ENCODE data around the gene HARBI1.

The HARBI1 gene

DNA sequence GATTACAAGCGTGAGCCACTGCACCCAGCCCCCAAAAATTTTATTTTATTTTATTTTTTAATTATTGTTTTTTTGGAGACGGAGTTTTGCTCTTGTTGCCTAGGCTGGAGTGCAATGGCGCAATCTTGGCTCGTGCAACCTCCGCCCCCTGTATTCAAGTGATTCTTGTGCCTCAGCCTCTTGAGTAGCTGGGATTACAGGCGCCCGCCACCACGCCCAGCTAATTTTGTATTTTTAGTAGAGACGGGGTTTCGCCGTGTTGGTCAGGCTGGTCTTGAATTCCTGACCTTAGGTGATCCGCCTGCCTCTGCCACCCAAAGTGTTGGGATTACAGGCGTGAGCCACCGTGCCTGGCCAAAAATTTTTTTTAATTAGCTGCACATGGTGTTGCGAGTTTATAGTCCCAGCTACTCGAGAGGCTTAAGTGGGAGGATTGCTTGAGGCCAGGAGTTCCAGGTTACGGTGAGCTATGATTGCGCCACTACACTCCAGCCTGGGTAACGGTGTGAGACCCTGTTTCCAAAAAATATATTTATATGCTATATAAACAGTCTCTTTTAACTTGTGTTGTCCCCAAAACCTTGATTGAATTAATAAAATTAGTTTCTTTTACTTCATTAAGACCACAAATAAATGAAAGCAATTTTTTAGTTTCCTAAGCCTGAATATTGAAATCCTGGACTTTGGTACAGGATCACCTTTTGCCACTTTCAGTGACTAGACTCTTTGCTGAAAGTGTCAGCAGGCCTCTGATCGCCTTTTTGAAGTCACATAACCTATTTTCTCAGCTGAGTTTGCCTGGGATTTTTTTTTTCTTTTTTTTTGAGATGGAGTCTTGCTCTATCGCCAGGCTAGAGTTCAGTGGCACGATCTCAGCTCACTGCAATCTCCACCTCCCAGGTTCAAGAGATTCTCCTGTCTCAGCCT lies 16.5 kb upstream of the HARBI1 start:
- DNase-seq, result no peak

DNA sequence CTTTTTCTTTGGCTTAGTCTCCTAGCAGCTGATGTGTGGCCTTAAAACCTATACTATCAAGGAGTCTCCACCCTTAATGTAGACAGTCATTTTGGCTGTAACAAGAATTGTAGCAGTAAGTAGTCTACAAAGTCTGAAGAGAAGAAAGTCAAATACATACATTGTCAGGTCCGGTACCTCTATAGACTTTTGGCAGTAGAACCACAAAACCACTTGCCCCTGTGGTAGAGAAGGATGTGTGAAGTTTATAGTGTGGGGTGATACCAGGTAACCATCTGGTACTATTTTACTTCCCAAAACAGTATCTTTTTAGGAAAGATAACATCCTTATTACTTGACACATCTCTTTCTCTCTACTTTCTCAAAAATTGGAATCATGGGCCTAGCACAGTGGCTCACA lies 15.5 kb upstream of the HARBI1 start:
- no peak for DNase-seq

DNA sequence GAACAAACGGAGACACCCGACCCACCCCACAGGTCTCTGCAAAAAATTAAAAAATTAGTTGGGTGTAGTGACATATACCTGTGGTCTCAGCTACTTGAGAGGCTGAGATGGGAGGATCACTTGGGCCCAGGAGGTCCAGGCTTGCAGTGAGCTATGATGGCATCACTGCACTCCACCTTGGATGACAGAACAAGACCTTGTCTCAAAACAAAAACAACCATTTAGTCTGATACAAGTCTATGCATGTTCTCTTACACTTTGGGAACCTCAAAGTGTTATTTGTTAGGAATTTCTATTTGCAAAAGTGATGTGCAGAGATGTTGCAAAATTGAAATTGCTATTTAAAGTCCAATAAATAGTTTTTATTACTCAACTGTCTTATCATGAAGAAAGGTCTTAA lies 14.6 kb upstream of the HARBI1 start:
- DNase-seq, result no peak

DNA sequence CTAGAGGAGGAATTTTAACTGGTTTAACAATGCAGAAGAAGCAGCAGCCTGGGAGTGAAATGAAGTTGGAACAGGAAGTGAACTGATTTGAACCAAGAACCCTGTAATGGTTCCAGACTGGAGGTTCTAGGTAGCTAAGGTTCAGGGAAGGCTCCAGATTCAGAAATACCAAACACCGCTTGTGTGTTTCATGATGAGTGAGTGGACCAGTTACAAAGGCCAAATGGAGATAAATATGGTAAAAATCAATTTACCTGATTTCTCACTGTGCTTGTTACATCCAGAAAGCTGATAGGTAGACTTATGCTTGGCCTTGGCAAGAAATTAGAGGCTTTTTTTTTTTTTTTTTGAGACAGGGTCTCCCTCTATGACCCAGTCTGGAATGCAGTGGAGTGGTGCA lies 13.2 kb upstream of the HARBI1 start:
- DNase-seq, result no peak

DNA sequence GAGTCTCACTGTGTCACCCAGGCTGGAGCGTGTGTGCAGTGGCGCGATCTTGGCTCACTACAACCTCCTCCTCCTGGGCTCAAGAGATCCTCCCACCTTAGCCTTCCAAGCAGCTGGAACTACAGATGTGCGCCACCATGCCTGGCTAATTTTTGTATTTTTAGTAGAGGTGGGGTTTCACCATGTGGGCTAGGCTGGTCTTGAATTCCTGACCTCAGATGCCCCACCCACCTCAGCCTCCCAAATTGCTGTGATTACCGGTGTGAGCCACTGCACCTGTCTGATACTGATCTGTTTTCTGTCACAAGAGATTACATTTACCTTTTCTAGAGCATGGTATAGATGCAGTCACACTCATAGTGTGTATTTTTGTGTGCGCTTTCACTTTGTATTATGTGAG lies 11.9 kb upstream of the HARBI1 start:
- DNase-seq, result no peak

DNA sequence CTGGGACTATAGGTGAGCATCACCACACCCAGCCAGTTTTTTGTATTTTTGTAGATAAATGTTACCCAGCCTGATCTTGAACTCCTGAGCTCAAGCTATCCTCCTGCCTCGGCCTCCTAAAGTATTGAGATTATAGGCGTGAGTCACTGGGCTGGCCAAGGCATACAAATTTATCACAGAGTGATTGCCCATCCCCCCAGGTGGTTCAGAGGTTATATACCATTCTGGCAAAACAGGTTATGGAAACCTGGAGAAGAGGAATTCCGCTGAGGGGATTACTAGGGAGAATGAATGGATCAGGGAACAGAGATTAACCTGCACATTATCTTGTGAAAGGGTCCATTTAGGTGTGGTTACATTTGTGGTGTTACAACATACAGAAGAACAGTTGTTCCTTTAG lies 8.4 kb upstream of the HARBI1 start:
- DNase-seq, result no peak

DNA sequence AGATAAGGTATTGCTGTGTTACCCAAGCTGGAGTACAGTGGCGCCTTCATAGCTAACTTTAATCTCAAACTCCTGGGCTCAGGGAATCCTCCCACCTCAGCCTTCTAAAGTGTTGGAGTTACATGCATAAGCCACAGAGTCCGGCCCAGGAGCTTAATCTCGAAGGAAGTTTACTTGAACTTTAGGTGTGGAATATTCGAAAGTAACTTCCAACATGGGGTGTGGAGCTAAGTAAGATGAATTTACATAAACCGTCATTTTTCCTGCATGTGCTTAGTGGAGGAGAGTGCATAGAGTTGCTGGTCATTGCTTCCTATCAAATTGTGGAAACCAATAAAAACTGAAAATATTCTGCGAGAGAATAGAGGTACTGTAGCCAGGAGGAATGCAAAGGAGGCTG lies 1.8 kb upstream of the HARBI1 start:
- no peak for DNase-seq

DNA sequence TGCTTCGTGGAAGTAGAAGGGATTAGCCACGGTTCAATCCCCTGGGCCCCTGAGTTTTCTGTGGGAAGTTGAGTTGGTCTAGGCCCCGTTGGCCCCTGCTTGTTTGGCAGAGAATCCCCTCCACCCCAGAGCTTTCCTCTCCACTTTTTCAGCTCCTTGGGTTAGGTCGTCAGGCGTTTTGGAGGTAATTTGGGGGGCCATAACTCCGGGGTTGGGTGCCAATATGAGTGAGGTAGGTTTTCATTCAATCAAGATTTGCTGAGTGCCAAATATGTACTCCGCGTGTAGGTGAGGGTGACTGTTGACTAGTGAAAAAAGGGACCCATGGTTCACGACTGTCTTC lies 916 bp upstream of the HARBI1 start:
- DNase-seq, result no peak

DNA sequence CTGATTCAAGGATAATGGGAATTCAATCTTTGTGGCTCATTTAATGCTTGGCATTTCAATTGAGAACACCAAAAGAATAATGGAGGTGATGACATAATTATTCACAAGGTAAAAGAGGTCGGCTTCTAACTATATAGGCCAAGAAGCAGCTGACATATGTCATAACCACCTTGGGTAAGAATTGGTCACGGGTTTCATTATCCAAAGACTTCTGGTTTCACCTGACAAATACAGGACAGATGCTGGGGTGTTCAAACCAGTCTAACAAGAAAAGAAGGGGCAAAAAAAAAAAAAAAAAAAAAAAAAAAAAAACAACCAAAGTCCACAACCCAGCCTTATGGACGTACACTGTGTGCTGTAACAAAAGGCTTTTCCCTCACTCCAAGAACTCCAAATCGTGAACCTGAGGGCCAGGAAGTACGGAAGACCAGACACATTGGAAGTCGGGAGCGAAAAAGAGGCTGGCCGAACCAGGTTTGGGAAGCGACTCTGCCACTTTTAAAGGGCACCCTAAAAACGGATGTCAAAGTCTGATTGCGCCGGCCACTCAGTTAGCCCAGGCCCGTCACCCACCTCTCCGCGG lies 385 bp downstream of the HARBI1 start:
- DNase-seq, result no peak

DNA sequence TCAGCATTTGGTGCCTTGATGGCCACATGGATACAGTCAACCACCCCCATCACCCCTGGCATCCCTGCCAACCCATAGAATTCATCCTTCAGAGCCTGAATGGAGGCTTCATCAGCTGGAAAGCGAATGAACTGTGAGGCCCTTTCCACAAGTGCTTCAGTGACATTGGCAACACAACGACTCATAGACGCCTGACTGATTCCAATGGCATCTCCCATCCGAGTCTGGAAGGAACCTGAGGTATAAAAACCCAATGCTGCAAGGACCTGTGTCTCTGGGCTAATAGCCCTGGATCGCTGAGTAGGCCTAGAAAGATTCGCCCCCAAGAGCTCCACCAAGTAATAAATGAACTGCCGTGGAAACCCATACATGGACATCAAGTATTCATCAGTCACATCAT lies 1.3 kb downstream of the HARBI1 start:
- DNase-seq, result no peak

DNA sequence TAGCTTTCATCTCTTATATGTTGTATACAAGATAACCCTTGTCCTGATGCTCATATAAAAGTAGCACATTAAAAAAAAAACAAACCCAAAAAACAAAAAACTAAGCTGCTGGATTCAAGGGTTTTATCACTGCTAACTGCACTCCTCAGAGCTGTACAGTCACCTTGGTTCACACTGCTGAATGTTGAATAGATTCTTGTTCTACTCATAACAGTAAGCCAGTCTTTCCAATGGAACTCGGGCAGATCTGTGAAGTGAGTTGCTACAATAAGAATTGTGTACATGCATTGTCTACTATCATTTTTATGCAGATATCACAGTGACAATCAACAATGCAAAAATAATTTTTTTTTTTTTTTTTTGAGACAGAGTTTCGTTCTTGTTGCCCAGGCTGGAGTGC lies 4.7 kb downstream of the HARBI1 start:
- no peak for DNase-seq

DNA sequence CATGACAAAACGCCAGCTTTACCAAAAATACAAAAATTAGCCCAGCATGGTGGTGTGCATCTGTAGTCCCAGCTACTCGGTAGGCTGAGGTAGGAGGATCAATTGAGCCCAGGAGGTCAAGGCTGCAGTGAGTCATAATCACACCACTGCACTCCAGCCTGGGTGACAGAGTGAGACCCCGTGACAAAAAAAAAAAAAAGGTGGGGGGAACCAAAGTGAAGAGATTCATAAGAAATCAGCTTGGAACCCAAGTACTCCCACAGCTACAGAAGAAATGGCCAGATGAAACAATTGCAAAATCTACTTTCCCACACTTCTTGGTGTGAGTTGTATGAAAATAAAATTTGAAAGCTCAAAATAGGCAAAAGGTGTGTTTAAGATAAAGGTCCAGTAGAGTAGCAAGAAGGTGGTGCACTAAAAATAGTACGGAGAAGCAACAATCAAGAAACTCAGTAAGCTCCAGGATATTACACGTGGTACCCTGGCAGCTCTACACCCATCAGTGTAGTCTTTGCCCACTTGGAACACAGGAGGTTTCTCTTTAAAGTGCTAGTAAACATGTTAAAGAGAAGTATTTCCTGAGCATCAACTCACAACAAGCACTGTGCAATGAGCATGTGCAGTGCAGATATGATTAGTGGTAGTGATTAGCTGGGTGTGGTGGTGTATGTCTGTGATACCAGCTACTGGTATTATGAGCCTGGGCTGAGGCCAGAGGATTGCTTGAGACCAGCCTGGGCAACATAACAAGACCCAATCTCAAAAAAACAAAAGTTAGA lies 5.3 kb downstream of the HARBI1 start:
- no peak for DNase-seq

DNA sequence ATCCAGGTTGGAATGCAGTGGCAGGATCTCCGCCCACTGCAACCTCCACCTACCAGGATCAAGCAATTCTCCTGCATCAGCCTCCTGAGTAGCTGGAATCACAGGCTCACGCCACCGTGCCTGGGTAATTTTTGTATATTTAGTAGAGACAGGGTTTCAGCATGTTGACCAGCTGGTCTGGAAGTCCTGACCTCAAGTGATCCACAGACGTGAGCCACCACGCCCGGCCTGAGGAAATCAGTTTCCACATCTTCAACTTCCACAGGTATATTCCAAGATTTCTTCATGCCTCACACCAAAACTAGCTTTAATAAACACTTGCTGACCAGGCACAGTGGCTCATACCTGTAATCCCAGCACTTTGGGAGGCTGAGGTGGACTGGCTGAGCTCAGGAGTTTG lies 7.6 kb downstream of the HARBI1 start:
- no peak for DNase-seq

DNA sequence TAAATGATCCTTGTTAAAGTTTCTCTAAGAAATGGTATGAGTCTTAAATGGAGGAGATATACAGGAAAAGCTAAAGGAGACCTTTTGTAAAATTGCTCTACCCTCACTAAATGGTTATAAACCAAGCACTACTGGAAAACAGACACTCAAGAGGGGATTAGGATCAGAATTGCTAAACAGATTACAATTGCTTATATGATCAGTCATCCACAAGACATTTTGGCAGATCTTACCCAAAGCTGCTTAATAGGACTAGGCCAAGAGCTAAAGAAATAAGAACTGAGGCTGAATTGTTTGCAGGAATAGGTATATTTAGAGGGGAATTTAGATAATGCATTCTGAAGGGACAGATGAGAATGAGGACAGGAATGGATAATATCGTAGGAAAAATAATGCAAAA lies 9.5 kb downstream of the HARBI1 start:
- no peak for DNase-seq

DNA sequence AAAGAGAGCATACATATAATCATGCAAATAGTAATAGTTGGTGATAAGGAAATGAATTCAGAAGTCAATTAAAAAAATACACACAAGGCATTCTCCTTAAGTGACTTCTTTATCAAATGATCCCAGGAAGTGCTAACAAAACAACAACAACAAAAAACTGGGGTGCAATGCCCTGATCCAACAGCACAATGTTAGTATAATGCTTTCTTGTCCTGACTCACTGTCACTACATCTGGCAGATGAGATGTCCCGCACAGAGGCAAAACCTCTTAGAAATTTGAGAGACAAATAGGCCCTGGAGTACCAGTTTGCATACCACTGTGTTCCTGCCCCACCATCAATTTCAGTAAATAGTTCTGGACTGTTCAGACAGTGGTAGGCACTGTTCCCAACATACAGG lies 12.2 kb downstream of the HARBI1 start:
- DNase-seq, result no peak

DNA sequence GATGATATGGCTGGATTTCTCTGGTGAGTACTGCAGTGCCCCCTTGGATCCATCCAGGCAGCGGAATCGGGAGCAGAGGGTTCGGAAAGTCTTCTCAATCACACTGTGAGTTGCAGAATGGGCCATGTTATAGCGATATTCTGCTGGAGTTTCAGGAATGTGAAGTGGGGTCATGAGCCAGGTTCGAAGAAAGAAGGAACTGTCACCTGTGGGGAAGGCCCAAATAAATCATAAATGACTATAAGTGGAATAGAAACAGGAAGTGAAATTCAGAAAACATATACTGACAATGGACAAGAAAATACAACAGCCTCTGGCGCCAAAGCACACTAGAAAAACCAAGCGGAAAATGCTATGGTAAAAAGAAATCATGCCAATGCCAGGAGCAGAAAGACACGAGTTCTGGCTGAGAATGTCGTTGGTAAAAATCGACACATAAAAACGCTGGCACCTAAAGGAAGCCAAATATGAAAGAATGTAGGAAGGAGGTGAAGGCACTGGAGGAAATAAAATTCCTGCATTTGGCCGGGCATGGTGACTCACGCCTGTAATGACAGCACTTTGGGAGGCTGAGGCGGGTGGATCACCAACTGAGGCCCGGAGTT lies 13.2 kb downstream of the HARBI1 start:
- no peak for DNase-seq

DNA sequence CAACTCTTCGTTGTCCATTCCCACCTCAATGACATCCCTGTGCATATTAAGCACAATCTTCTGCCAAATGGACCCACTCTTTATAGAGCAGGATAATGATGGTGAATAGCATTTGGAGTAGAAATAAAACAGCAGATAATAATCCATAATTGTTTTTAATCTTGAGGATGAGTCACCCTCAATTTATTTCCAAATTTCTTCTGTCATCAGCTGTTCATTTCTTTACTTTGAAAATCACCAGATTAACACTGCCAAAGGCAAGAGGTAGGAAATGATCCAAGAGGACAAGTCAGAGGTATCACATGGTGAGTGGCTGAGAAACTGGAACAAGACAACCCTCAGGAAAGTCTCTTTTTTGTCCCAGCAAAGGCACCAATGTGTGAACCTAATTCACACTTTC lies 15.9 kb downstream of the HARBI1 start:
- DNase-seq, result no peak

DNA sequence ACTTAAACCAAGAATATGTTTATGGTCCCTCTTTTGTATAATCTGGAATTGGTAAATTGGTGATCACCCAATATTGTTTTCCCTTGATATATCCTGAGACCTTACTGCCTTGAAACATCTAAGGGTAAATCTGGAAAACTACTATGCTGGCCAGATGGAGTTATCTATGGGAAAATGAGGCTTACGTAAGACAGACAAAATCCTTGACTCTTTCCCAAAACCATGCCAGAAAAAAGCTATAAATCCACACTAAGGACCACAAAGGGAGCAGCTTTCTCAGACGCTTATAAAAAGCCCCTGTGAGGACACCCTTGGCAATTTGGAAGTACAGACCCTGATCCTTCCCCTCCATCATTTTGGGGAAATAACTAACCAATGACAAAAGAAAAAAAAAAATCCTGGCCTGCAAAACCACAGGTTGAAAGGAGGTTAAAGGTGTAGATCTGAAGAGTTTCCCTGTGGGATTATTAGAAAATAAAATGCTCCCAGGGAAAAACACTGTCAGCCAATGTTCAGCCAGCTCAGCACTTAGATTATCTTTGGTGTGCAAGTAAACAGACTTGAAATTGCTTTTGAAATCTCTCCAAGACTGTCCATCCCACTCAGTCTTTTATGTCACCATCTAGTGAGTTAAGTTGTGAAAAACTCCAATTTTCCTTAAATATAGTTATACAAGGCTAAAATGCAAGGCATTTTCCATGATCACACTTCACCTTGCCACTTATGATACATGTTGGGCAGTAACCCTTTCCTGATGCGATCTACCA lies 16.6 kb downstream of the HARBI1 start:
- DNase-seq, result no peak

DNA sequence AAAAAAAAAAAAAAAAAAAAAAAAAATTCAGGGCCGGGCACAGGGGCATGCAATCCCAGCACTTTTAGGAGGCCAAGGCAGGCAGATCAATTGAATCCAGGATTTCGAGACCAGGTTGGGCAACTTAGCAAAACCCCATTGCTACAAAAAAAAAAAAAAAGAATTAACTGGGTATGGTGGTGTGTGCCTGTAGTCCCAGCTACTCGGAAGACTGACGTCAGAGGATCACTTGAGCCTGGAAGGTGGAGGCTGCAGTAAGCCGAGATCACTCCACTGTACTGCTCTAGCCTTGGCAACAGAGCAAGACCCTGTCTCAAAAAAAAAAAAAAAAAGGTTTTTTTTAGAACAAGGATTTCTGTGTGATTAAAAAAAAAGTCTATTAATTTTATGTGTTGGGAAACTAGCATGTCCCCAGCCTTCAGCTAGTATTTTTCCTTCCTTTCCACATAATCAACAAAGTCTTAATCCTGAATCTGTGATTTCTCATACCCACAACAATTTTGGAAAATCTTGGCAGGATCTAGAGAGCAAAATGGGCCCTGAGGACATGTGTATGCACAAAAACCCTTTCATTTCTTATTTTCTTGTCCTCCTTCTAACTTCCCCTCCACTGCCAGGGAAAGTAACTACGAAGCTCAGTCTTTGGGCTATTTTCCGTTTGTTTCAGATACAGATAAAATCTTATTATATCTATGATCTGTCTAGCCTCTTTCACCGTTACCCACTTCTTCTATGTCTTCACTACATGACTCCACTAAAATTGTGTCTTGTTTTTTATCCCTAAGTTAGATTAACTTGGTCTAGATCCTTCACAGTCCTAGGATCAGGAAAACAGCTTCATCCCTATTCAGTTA lies 17.5 kb downstream of the HARBI1 start:
- no peak for DNase-seq

DNA sequence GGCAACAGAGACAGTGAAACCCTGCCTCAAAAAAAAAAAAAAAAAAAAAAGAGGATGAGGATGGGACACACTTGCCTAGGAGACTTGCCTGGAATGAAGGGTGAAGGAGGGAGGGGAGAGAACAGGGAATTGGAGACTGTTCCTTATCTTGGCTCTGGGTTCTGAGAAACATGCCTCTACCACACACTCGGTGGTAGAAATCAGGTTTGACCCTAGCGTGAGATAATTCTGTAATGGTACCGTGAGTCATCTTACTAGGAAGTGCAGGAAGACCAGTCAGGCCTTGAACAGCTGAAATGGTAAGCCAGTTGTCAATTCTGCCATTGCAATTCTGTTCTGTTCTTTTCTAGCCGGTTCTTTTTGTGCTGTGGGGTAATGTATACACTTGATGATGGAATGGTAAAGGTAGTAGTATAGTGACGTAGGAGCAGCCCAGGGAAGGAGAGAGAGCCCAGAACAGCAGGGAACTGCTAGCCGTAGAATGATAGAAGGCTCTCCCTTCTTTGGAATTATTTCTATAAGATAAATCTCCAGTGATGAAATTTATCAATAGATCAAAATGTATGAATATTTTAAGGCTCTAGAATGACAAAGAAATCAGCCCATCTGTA lies 19.3 kb downstream of the HARBI1 start:
- DNase-seq, result no peak

DNA sequence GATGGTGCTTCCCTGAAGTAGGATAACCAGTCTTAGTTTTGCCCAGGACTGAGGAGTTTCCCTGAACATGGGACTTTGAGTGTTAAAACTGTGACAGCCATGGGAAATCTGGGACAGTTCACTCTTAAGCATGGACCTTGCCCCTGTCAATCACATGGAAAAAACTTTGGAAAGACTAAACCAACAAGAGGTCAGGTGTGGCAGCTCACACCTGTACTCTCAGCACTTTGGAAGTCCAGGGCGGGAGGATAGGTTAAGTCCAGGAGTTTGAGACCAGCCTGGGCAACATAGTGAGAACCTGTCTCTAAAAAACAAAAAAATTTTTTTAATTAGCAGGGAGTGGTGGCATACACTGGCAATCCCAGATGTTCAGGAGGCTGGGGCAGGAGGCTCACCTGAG lies 19.9 kb downstream of the HARBI1 start:
- no peak for DNase-seq

Measured in retina (tissue), 1 donor.